ENCODE measurements around the gene LCE7A. TPM values are rescaled to one million over a fixed set of nuclear protein-coding genes. Genes with fewer than 3 reads are reported as not detected.

The LCE7A gene
- total RNA-seq, 4 donors from 2014 or later: not detected

- ATAC-seq: no peak
- TF ChIP-seq POLR2AphosphoS5 (IDR thresholded peaks at IDR 0.05): no peak
- no peak for TF ChIP-seq POLR2A (IDR thresholded peaks at IDR 0.05)
- TF ChIP-seq EP300 (IDR thresholded peaks at IDR 0.05): no peak
- no peak for TF ChIP-seq CTCF (IDR thresholded peaks at IDR 0.05)
Measured at GRCh38 chr1:152858062-152858461, 1.7 kb upstream of the LCE7A start.

GRCh38 chr1:152860129-152860528, 333 bp downstream of the LCE7A start:
- no peak overlapping the region for H3K4me3 ChIP-seq
- H3K27me3 ChIP-seq: no peaks in the 10 kb centered on the region
- no peak for ATAC-seq
- no peaks in the 10 kb centered on the region for H3K36me3 ChIP-seq
- H3K27ac ChIP-seq: no peak overlapping the region
- TF ChIP-seq CTCF (IDR thresholded peaks at IDR 0.05) (no peak), POLR2A (IDR thresholded peaks at IDR 0.05) (no peak), POLR2AphosphoS5 (IDR thresholded peaks at IDR 0.05) (no peak), EP300 (IDR thresholded peaks at IDR 0.05) (no peak)
- peaks cover 8 to 27% (median 11%) of the 10 kb centered on the region in 3 donors for H3K4me1 ChIP-seq
- no peaks in the 10 kb centered on the region for H3K9me3 ChIP-seq
- WGBS, 2 donors (ENCODE audit: low coverage in 1 of 2): 75 to 79% methylated on average over 2 to 3 of the region's 3 CpGs

More at GRCh38 chr1:152858062-152858461, 1.7 kb upstream of the LCE7A start:
- no peaks in the 10 kb centered on the region for H3K9me3 ChIP-seq
- peaks cover 8 to 27% (median 11%) of the 10 kb centered on the region in 3 donors for H3K4me1 ChIP-seq
- no peak overlapping the region for H3K4me3 ChIP-seq
- H3K27ac ChIP-seq: no peak overlapping the region
- H3K36me3 ChIP-seq: no peaks in the 10 kb centered on the region
- H3K27me3 ChIP-seq: no peaks in the 10 kb centered on the region
- 40 to 50% methylated on average over 1 of the region's 1 CpG for WGBS, 2 donors (ENCODE audit: low coverage in 1 of 2)

- WGBS, 2 donors (ENCODE audit: low coverage in 1 of 2): 71 to 83% methylated on average over 4 of the region's 4 CpGs
- no peak for TF ChIP-seq EP300 (IDR thresholded peaks at IDR 0.05)
- no peak for TF ChIP-seq CTCF (IDR thresholded peaks at IDR 0.05)
- TF ChIP-seq POLR2AphosphoS5 (IDR thresholded peaks at IDR 0.05): no peak
- no peak for TF ChIP-seq POLR2A (IDR thresholded peaks at IDR 0.05)
- Histone ChIP-seq H3K4me1 (peaks cover 8 to 27% (median 11%) of the 10 kb centered on the region in 3 donors), H3K27me3 (no peaks in the 10 kb centered on the region), H3K9me3 (no peaks in the 10 kb centered on the region), H3K36me3 (no peaks in the 10 kb centered on the region), H3K27ac (no peak overlapping the region), H3K4me3 (no peak overlapping the region)
- ATAC-seq: no peak
Measured at GRCh38 chr1:152861374-152861773, 1.6 kb downstream of the LCE7A start.

- no peaks in the 10 kb centered on the region for H3K36me3 ChIP-seq
- H3K4me1 ChIP-seq: peaks cover 8 to 27% (median 11%) of the 10 kb centered on the region in 3 donors
- no peaks in the 10 kb centered on the region for H3K9me3 ChIP-seq
- no peak overlapping the region for H3K27ac ChIP-seq
- TF ChIP-seq EP300 (IDR thresholded peaks at IDR 0.05) (no peak), POLR2AphosphoS5 (IDR thresholded peaks at IDR 0.05) (no peak), CTCF (IDR thresholded peaks at IDR 0.05) (no peak), POLR2A (IDR thresholded peaks at IDR 0.05) (no peak)
- ATAC-seq: no peak
- H3K4me3 ChIP-seq: no peak overlapping the region
- no peaks in the 10 kb centered on the region for H3K27me3 ChIP-seq
Measured at GRCh38 chr1:152864443-152864842, 4.6 kb downstream of the LCE7A start.

- Histone ChIP-seq H3K27me3 (no peaks in the 10 kb centered on the region), H3K9me3 (no peaks in the 10 kb centered on the region), H3K36me3 (no peaks in the 10 kb centered on the region), H3K27ac (no peak overlapping the region), H3K4me3 (no peak overlapping the region), H3K4me1 (peaks cover 7 to 18% (median 11%) of the 10 kb centered on the region in 3 donors)
- ATAC-seq: no peak
- TF ChIP-seq POLR2AphosphoS5 (IDR thresholded peaks at IDR 0.05): no peak
- 84 to 87% methylated on average over 2 of the region's 2 CpGs for WGBS, 2 donors (ENCODE audit: low coverage in 1 of 2)
Measured at GRCh38 chr1:152866321-152866720, 6.5 kb downstream of the LCE7A start.
